ENCODE data around the gene ARHGAP19. TPM values are rescaled to one million over a fixed set of nuclear protein-coding genes. Genes with fewer than 3 reads are reported as not detected.

ARHGAP19 gene
- total RNA-seq, 1 experiment from 2014 or later, result 9.8 TPM

Other genes with a start within 250 kb of the ARHGAP19 start
- 0.11 TPM in 1 of 2 replicates, not detected in the other for gene SLIT1, start 106.7 kb downstream of the ARHGAP19 start, total RNA-seq (2014; rRNA removed; shearing (Covaris generic))
- gene FRAT1, start 26.6 kb upstream of the ARHGAP19 start, total RNA-seq (2014; rRNA removed; shearing (Covaris generic)), result 1.3 and 2.2 TPM in 2 replicates
- 12.7 and 13.8 TPM in 2 replicates for gene FRAT2, start 42.1 kb upstream of the ARHGAP19 start, total RNA-seq (2014; rRNA removed; shearing (Covaris generic))
- gene RRP12, start 108.7 kb upstream of the ARHGAP19 start, total RNA-seq (2014; rRNA removed; shearing (Covaris generic)), result 78.4 and 78.6 TPM in 2 replicates
- 506 and 508 TPM in 2 replicates for gene PGAM1, start 133.6 kb upstream of the ARHGAP19 start, total RNA-seq (2014; rRNA removed; shearing (Covaris generic))
- 37.7 and 49.1 TPM in 2 replicates for gene EXOSC1, start 153.4 kb upstream of the ARHGAP19 start, total RNA-seq (2014; rRNA removed; shearing (Covaris generic))
- 29.8 and 38.1 TPM in 2 replicates for gene ZDHHC16, start 153.5 kb upstream of the ARHGAP19 start, total RNA-seq (2014; rRNA removed; shearing (Covaris generic))
- 53.3 and 70.5 TPM in 2 replicates for gene MMS19, start 205.8 kb upstream of the ARHGAP19 start, total RNA-seq (2014; rRNA removed; shearing (Covaris generic))
- gene UBTD1, start 206.3 kb upstream of the ARHGAP19 start, total RNA-seq (2014; rRNA removed; shearing (Covaris generic)), result 8.2 and 8.3 TPM in 2 replicates

All from Daoy (cell line).